ENCODE measurements around the gene PCNX2. TPM values are rescaled to one million over a fixed set of nuclear protein-coding genes. Genes with fewer than 3 reads are reported as not detected.

Gene PCNX2
- total RNA-seq, 3 donors from 2014 or later: 6.0 to 11.3 (median 8.5) TPM

DNA sequence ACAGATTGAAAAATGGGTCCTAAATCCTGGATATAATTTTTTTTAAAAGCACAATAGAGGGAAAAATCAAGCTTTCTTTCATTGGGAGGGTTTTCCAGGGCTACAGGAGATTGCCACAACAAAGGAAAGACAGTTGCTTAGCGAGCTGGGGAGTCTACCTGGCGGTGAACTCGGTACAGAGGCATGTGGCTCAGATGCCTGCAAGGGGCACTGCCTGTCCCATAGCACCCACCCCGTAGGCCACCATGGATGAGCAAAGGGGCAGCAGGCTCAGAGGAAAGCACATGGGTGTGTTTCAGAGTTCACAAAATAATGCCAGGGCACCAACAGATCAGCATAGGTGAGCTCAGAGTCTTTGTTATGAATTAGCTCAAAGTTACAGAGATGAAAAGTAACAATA is 79.5 kb downstream of the PCNX2 start:
- H3K9me3 ChIP-seq: no peaks in the 10 kb centered on the region
- intact Hi-C loops (cut with DNase I, micrococcal nuclease): no loop called here

DNA sequence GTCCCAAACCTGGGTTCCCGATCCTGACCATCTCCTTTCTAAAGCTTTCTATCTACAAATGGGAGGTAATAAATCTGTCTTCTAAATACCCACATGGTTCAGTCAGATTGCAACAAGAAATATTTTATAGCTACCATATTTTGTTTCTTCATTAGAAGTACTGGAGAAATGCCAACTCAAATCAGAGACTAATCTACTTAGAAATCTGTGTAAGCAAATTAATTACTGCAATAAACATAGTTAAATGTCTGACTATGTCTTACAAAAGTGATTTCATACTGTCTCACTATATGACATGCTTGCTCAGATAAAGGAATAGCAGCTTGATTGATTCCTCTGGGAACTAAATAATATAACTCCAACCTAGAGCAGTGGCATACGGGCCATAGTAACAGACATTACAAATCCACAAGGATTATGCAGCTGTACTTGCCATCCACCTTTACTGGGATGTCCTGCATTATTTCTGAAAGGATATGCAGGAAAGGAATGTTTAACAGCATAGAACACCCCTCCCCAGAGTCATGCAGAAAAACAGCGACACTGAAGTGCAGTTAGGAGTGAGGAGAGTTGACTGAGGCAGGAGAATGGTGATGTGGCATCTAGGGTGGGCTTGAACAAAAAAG is 80.3 kb downstream of the PCNX2 start:
- no peak for DNase-seq
- TF ChIP-seq, protein P1, sequence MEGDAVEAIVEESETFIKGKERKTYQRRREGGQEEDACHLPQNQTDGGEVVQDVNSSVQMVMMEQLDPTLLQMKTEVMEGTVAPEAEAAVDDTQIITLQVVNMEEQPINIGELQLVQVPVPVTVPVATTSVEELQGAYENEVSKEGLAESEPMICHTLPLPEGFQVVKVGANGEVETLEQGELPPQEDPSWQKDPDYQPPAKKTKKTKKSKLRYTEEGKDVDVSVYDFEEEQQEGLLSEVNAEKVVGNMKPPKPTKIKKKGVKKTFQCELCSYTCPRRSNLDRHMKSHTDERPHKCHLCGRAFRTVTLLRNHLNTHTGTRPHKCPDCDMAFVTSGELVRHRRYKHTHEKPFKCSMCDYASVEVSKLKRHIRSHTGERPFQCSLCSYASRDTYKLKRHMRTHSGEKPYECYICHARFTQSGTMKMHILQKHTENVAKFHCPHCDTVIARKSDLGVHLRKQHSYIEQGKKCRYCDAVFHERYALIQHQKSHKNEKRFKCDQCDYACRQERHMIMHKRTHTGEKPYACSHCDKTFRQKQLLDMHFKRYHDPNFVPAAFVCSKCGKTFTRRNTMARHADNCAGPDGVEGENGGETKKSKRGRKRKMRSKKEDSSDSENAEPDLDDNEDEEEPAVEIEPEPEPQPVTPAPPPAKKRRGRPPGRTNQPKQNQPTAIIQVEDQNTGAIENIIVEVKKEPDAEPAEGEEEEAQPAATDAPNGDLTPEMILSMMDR (IDR thresholded peaks at IDR 0.05): no peak
- intact Hi-C loops (cut with DNase I, micrococcal nuclease): no loop called here
- Histone ChIP-seq H3K36me3 (ENCODE audit: low read depth) (no peaks in the 10 kb centered on the region), H3K9me3 (no peaks in the 10 kb centered on the region), H3K4me1 (ENCODE audit: low read depth) (no peaks in the 10 kb centered on the region), H3K4me3 (no peak overlapping the region)
- no peak for ATAC-seq

More for the DNA sequence above, 79.5 kb downstream of the PCNX2 start:
- Histone ChIP-seq H3K4me1 (ENCODE audit: low read depth) (no peaks in the 10 kb centered on the region), H3K36me3 (ENCODE audit: low read depth) (no peaks in the 10 kb centered on the region), H3K4me3 (no peak overlapping the region)
- ATAC-seq (no peak), DNase-seq (no peak)
- TF ChIP-seq, protein P1 (IDR thresholded peaks at IDR 0.05): no peak

DNA sequence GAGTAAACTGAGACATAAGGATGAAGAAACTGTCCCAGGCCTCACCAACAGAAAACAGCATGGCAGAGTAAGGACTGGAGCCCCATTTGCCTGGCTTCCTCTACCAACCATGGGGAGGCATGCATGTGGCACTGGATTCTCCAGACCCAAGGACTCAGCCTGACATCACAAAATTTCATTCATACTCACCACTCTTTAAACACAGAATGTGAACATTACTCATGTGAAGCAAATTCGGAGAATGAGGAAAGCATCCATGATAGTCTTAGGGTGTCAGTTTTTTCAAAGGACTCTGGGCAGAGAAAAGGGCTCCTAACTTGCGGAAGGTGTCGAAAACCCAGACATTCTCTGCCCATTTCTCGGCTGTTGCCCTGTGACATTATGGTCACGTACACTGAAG is 83.9 kb downstream of the PCNX2 start:
- Histone ChIP-seq H3K4me3 (no peak overlapping the region), H3K4me1 (ENCODE audit: low read depth) (no peaks in the 10 kb centered on the region), H3K9me3 (no peaks in the 10 kb centered on the region), H3K36me3 (ENCODE audit: low read depth) (no peaks in the 10 kb centered on the region)
- intact Hi-C loops (cut with DNase I, micrococcal nuclease): no loop called here
- TF ChIP-seq, protein P1 (IDR thresholded peaks at IDR 0.05): no peak
- ATAC-seq: no peak
- DNase-seq: no peak

DNA sequence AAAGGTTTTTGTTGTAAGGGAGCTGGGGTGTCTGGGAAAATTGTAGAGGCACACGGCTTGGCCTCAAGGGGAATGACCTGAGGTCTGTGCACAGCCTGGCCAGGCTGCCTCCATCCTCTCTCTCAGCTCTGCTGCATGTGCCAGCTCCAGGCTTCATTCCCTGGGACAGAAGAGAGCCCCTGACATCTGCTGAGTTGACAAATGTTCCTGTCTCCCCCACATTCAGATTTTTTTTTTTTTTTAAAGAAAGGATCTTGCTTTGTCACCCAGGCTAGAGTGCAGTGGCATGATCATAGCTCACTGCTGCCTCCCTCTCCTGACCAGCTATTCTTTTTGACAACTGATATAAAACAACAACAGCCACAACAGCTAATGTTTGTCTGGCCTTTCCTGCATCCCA is 84.4 kb downstream of the PCNX2 start:
- H3K4me3 ChIP-seq: no peak overlapping the region
- H3K9me3 ChIP-seq: no peaks in the 10 kb centered on the region
- intact Hi-C loops (cut with DNase I, micrococcal nuclease): no loop called here

DNA sequence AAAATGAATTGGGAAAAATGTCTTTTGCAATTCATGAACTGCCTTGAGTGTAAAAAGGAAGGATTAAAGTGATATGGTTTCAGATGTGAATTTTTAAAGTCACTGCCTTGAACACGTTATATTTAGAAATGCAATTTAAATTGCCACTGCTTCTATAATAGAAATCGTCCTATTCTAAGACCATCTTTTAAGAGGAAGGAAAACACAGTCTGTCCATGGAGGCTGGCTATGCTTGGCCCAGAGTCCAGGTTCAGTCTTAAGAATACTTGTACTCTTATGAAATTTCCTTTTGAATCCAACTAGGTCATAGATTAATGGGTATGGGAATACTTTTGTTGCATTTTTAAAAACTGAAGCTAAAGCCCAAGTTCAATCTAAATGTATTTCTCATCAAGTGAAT is 86.0 kb downstream of the PCNX2 start:
- Histone ChIP-seq H3K4me1 (ENCODE audit: low read depth) (no peaks in the 10 kb centered on the region), H3K36me3 (ENCODE audit: low read depth) (no peaks in the 10 kb centered on the region), H3K4me3 (no peak overlapping the region), H3K9me3 (no peaks in the 10 kb centered on the region)
- intact Hi-C loops (cut with DNase I, micrococcal nuclease): no loop called here
- no peak for ATAC-seq
- DNase-seq: no peak
- TF ChIP-seq, protein P1 (IDR thresholded peaks at IDR 0.05): no peak

More for the DNA sequence above, 84.4 kb downstream of the PCNX2 start:
- Histone ChIP-seq H3K36me3 (ENCODE audit: low read depth) (no peaks in the 10 kb centered on the region), H3K4me1 (ENCODE audit: low read depth) (no peaks in the 10 kb centered on the region)
- DNase-seq (no peak), ATAC-seq (no peak)
- TF ChIP-seq, protein P1 (IDR thresholded peaks at IDR 0.05): no peak

DNA sequence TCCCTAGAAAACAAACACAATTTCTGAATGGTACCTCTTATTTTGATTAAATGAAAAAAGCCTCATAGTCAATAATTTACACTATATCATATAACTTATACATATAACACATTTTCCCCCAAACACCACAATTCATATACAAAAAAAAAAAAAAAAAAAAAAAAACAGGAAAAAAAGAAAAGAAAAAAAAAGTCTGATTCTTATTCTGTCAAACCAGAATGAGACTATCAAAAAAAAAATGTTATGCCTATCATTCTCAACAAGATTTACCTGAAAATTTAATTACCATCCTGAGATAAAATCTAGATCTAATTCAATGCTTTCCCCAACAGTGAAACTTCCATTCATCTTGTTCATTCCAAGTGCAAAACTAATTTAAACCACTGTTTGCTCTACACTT is 86.8 kb downstream of the PCNX2 start:
- DNase-seq: no peak
- intact Hi-C loops (cut with DNase I, micrococcal nuclease): no loop called here

More for the DNA sequence above, 86.8 kb downstream of the PCNX2 start:
- H3K4me1 ChIP-seq (ENCODE audit: low read depth): no peaks in the 10 kb centered on the region
- H3K36me3 ChIP-seq (ENCODE audit: low read depth): no peaks in the 10 kb centered on the region
- H3K9me3 ChIP-seq: no peaks in the 10 kb centered on the region
- TF ChIP-seq, protein P1 (IDR thresholded peaks at IDR 0.05): no peak
- ATAC-seq: no peak
- no peak overlapping the region for H3K4me3 ChIP-seq
